ENCODE results near the gene FBXL2.

FBXL2 gene

GRCh38 chr3:33339758-33340157, 62.5 kb downstream of the FBXL2 start:
- H3K9me3 ChIP-seq, result no peaks in the 10 kb centered on the region
- no peaks in the 10 kb centered on the region for H3K4me1 ChIP-seq
- no peaks in the 10 kb centered on the region for H3K27me3 ChIP-seq
- TF ChIP-seq CTCF (IDR thresholded peaks at IDR 0.05; ENCODE audit: low read depth, low read length), result no peak
- no peak overlapping the region for H3K4me3 ChIP-seq (ENCODE audit: low read depth, low read length)
- no peak for DNase-seq
- no peaks in the 10 kb centered on the region for H3K36me3 ChIP-seq

- DNase-seq, result no peak
- TF ChIP-seq CTCF (IDR thresholded peaks at IDR 0.05; ENCODE audit: low read depth, low read length), result no peak
- H3K36me3 ChIP-seq, result no peaks in the 10 kb centered on the region
- no peaks in the 10 kb centered on the region for H3K4me1 ChIP-seq
- no peak overlapping the region for H3K4me3 ChIP-seq (ENCODE audit: low read depth, low read length)
- H3K9me3 ChIP-seq, result no peaks in the 10 kb centered on the region
- no peaks in the 10 kb centered on the region for H3K27me3 ChIP-seq
Measured at GRCh38 chr3:33355611-33356010, 78.4 kb downstream of the FBXL2 start.

- H3K4me1 ChIP-seq, result no peaks in the 10 kb centered on the region
- H3K4me3 ChIP-seq (ENCODE audit: low read depth, low read length), result no peak overlapping the region
- no peaks in the 10 kb centered on the region for H3K9me3 ChIP-seq
- no peak for TF ChIP-seq CTCF (IDR thresholded peaks at IDR 0.05; ENCODE audit: low read depth, low read length)
- H3K27me3 ChIP-seq, result no peaks in the 10 kb centered on the region
- no peak for DNase-seq
- H3K36me3 ChIP-seq, result no peaks in the 10 kb centered on the region
Measured at GRCh38 chr3:33358172-33358781, 81.0 kb downstream of the FBXL2 start.

- no peaks in the 10 kb centered on the region for H3K4me1 ChIP-seq
- no peak for TF ChIP-seq CTCF (IDR thresholded peaks at IDR 0.05; ENCODE audit: low read depth, low read length)
- DNase-seq, result no peak
Measured at GRCh38 chr3:33360136-33360825, 83.0 kb downstream of the FBXL2 start.

GRCh38 chr3:33363113-33363800, 86.0 kb downstream of the FBXL2 start:
- Histone ChIP-seq H3K4me3 (ENCODE audit: low read depth, low read length) (no peak overlapping the region), H3K4me1 (no peaks in the 10 kb centered on the region), H3K36me3 (no peaks in the 10 kb centered on the region), H3K9me3 (no peaks in the 10 kb centered on the region), H3K27me3 (no peaks in the 10 kb centered on the region)
- DNase-seq, result no peak
- TF ChIP-seq CTCF (IDR thresholded peaks at IDR 0.05; ENCODE audit: low read depth, low read length), result no peak

More at GRCh38 chr3:33360136-33360825, 83.0 kb downstream of the FBXL2 start:
- no peaks in the 10 kb centered on the region for H3K27me3 ChIP-seq
- H3K9me3 ChIP-seq, result no peaks in the 10 kb centered on the region
- no peaks in the 10 kb centered on the region for H3K36me3 ChIP-seq
- no peak overlapping the region for H3K4me3 ChIP-seq (ENCODE audit: low read depth, low read length)

GRCh38 chr3:33364060-33364459, 86.8 kb downstream of the FBXL2 start:
- no peak for TF ChIP-seq CTCF (IDR thresholded peaks at IDR 0.05; ENCODE audit: low read depth, low read length)

More at GRCh38 chr3:33364060-33364459, 86.8 kb downstream of the FBXL2 start:
- Histone ChIP-seq H3K36me3 (no peaks in the 10 kb centered on the region), H3K9me3 (no peaks in the 10 kb centered on the region), H3K27me3 (no peaks in the 10 kb centered on the region), H3K4me1 (no peaks in the 10 kb centered on the region), H3K4me3 (ENCODE audit: low read depth, low read length) (no peak overlapping the region)
- DNase-seq, result no peak
